Spinal cord (tissue), 10 donors: ENCODE measurements around the gene ZFYVE28. TPM values are rescaled to one million over a fixed set of nuclear protein-coding genes. Genes with fewer than 3 reads are reported as not detected.

Source experiments
- DNase-seq, 6 donors: peaks; one replicate each; pipeline versions ENCODE4 v3.0.0 to v3.0.0-alpha.2; 2013 to 2015; ENCODE audit warnings: low spot score in 6 of 6, low read depth in 4 of 6
- H3K27ac ChIP-seq: one replicate; pipeline ENCODE4 v1.5.1; 2013; ENCODE audit warnings: low read depth, low read length, control low read depth
- H3K27me3 ChIP-seq: one replicate; pipeline ENCODE4 v1.6.1; 2013; ENCODE audit warnings: low read length; ENCODE audit not compliant: control insufficient read depth, insufficient read depth
- H3K36me3 ChIP-seq: one replicate; pipeline ENCODE4 v1.6.1; 2013; ENCODE audit warnings: low read length; ENCODE audit not compliant: control insufficient read depth, insufficient read depth
- H3K4me1 ChIP-seq: one replicate; pipeline ENCODE4 v1.6.1; 2013; ENCODE audit warnings: low read length; ENCODE audit not compliant: control insufficient read depth, insufficient read depth
- H3K4me3 ChIP-seq: one replicate; pipeline ENCODE4 v1.5.1; 2013; ENCODE audit warnings: low read depth, low read length, control low read depth
- H3K9me3 ChIP-seq: one replicate; pipeline ENCODE4 v1.6.1; 2013; ENCODE audit warnings: low read length; ENCODE audit not compliant: control insufficient read depth, insufficient read depth
- WGBS: methylation state at CpG from one replicate; pipeline ENCODE4 v1.1.5; 2013; ENCODE audit warnings: missing lambda C conversion rate; ENCODE audit not compliant: insufficient coverage; 5-methylcytosine and 5-hydroxymethylcytosine counted together
- polyA plus RNA-seq, 2 donors: library from polyadenylated mRNA; unstranded; fragments of 120-200 nt; gene quantifications; one replicate each; pipeline ENCODE4 v1.2.1, GENCODE V29; 2013; ENCODE audit not compliant: insufficient read length in 2 of 2
- total RNA-seq, 2 donors: library from RNA; depleted of rRNA in 1 of 2; stranded (reverse); fragments of 120-200 nt in 1 of 2; fragments of >200 nt in 1 of 2; gene quantifications; one replicate each; pipeline versions ENCODE4 v1.2.3 to v1.2.4, GENCODE V29; 2013 to 2014
- donor health status: healthy.

ZFYVE28 gene
- total and polyA plus RNA-seq, 4 donors = 7.9 to 13.9 (median 9.8) TPM

GRCh38 chr4:2287594-2287915 is 130.9 kb downstream of the ZFYVE28 start:
- 51% methylated on average over 5 of the region's 9 CpGs for whole genome bisulfite sequencing
- Histone ChIP-seq H3K27me3 (no peaks in the 10 kb centered on the region), H3K4me1 (peaks cover 9% of the 10 kb centered on the region), H3K4me3 (no peak overlapping the region), H3K27ac (no peak overlapping the region), H3K36me3 (peaks cover 23% of the 10 kb centered on the region), H3K9me3 (no peaks in the 10 kb centered on the region)
- DNase-seq = no peak

GRCh38 chr4:2286904-2287593 is 131.4 kb downstream of the ZFYVE28 start:
- Histone ChIP-seq H3K4me1 (peaks cover 5% of the 10 kb centered on the region), H3K4me3 (no peak overlapping the region), H3K9me3 (no peaks in the 10 kb centered on the region), H3K36me3 (peaks cover 23% of the 10 kb centered on the region), H3K27ac (no peak overlapping the region), H3K27me3 (no peaks in the 10 kb centered on the region)
- 58% methylated on average over 17 of the region's 19 CpGs for WGBS
- peak in 1 of 6 donors; percentile 9 for DNase-seq

- H3K36me3 ChIP-seq = peaks cover 23% of the 10 kb centered on the region
- peaks cover 4% of the 10 kb centered on the region for H3K4me1 ChIP-seq
- no peak overlapping the region for H3K4me3 ChIP-seq
- H3K27ac ChIP-seq = no peak overlapping the region
- no peaks in the 10 kb centered on the region for H3K27me3 ChIP-seq
- whole genome bisulfite sequencing = 69% methylated on average over 22 of the region's 27 CpGs
- DNase-seq = no peak
- H3K9me3 ChIP-seq = no peaks in the 10 kb centered on the region
Observed at GRCh38 chr4:2285613-2286381, 132.6 kb downstream of the ZFYVE28 start.

GRCh38 chr4:2284934-2285612 is 133.4 kb downstream of the ZFYVE28 start:
- no peaks in the 10 kb centered on the region for H3K9me3 ChIP-seq
- peaks cover 23% of the 10 kb centered on the region for H3K36me3 ChIP-seq
- WGBS = 87% methylated on average over 15 of the region's 15 CpGs
- no peak for DNase-seq
- H3K4me1 ChIP-seq = peaks cover 4% of the 10 kb centered on the region
- no peak overlapping the region for H3K4me3 ChIP-seq
- no peaks in the 10 kb centered on the region for H3K27me3 ChIP-seq
- H3K27ac ChIP-seq = no peak overlapping the region

- Histone ChIP-seq H3K36me3 (peaks cover 16% of the 10 kb centered on the region), H3K27me3 (no peaks in the 10 kb centered on the region), H3K4me3 (no peak overlapping the region), H3K9me3 (no peaks in the 10 kb centered on the region), H3K4me1 (peaks cover 4% of the 10 kb centered on the region), H3K27ac (no peak overlapping the region)
- 94% methylated on average over 17 of the region's 23 CpGs for WGBS
- no peak for DNase-seq
Observed at GRCh38 chr4:2284161-2284933, 134.1 kb downstream of the ZFYVE28 start.

GRCh38 chr4:2283199-2283711 is 135.2 kb downstream of the ZFYVE28 start:
- WGBS = 98% methylated on average over 3 of the region's 3 CpGs
- Histone ChIP-seq H3K4me3 (no peak overlapping the region), H3K9me3 (no peaks in the 10 kb centered on the region), H3K36me3 (peaks cover 13% of the 10 kb centered on the region), H3K27ac (no peak overlapping the region), H3K4me1 (peaks cover 4% of the 10 kb centered on the region), H3K27me3 (no peaks in the 10 kb centered on the region)
- no peak for DNase-seq

GRCh38 chr4:2281575-2282343 is 136.7 kb downstream of the ZFYVE28 start:
- Histone ChIP-seq H3K27me3 (no peaks in the 10 kb centered on the region), H3K9me3 (no peaks in the 10 kb centered on the region), H3K4me3 (no peak overlapping the region), H3K27ac (no peak overlapping the region), H3K4me1 (peaks cover 4% of the 10 kb centered on the region), H3K36me3 (peaks cover 12% of the 10 kb centered on the region)
- DNase-seq = no peak
- 81% methylated on average over 10 of the region's 10 CpGs for WGBS

- H3K4me1 ChIP-seq = peaks cover under 1% of the 10 kb centered on the region
- H3K9me3 ChIP-seq = no peaks in the 10 kb centered on the region
- H3K27ac ChIP-seq = no peak overlapping the region
- H3K27me3 ChIP-seq = no peaks in the 10 kb centered on the region
- WGBS = 87% methylated on average over 7 of the region's 13 CpGs
- DNase-seq = no peak
- no peak overlapping the region for H3K4me3 ChIP-seq
- H3K36me3 ChIP-seq = peaks cover 10% of the 10 kb centered on the region
Observed at GRCh38 chr4:2280531-2281300, 137.7 kb downstream of the ZFYVE28 start.
